ENCODE results near the gene CEBPE. TPM values are rescaled to one million over a fixed set of nuclear protein-coding genes. Genes with fewer than 3 reads are reported as not detected.

CEBPE gene
- total RNA-seq, 1 experiment from 2014 or later, result not detected

- TF ChIP-seq RAD21 (IDR thresholded peaks at IDR 0.05; ENCODE audit: low read depth) (no peak), POLR2A (IDR thresholded peaks at IDR 0.05; ENCODE audit: borderline replicate concordance, extremely low read depth, insufficient read depth, insufficient read length) (no peak), CBX3 (IDR thresholded peaks at IDR 0.05; ENCODE audit: low read depth) (no peak)
Observed at GRCh38 chr14:23168246-23168645, 49.2 kb upstream of the CEBPE start (continued).

- intact Hi-C loops (cut with micrococcal nuclease), result no loop called here
- TF ChIP-seq POLR2AphosphoS5 (IDR thresholded peaks at IDR 0.05; ENCODE audit: low read depth, low read length) (no peak), SRF (IDR thresholded peaks at IDR 0.05; ENCODE audit: low read depth) (no peak), YY1 (IDR thresholded peaks at IDR 0.05; ENCODE audit: extremely low read depth, insufficient replicate concordance, low read depth, low read length) (no peak), CEBPB (IDR thresholded peaks at IDR 0.05; ENCODE audit: low read depth) (no peak), CTCF (IDR thresholded peaks at IDR 0.05 in 2 of 3, conservative IDR thresholded peaks at IDR 0.05 in 1 of 3; ENCODE audit: borderline replicate concordance in 1 of 3, insufficient read depth in 1 of 3, low read depth in 2 of 3, low read length in 2 of 3) (no peak), SP1 (IDR thresholded peaks at IDR 0.05; ENCODE audit: low read depth) (no peak), ZFX (IDR thresholded peaks at IDR 0.05) (no peak), TCF7L2 (IDR thresholded peaks at IDR 0.05; ENCODE audit: borderline replicate concordance, extremely low read depth, insufficient read depth, insufficient read length) (no peak), ZNF274 (IDR thresholded peaks at IDR 0.05; ENCODE audit: low read depth, low read length) (no peak), MAX (IDR thresholded peaks at IDR 0.05) (no peak), ZBTB33 (IDR thresholded peaks at IDR 0.05; ENCODE audit: extremely low read depth, insufficient replicate concordance, low read length) (no peak), FOSL1 (IDR thresholded peaks at IDR 0.05; ENCODE audit: low read depth) (no peak), RAD21 (IDR thresholded peaks at IDR 0.05; ENCODE audit: low read depth) (no peak), EZH2phosphoT487 (IDR thresholded peaks at IDR 0.05; ENCODE audit: borderline replicate concordance) (no peak), JUND (IDR thresholded peaks at IDR 0.05) (no peak), EGR1 (IDR thresholded peaks at IDR 0.05; ENCODE audit: low read depth) (no peak), ATF3 (IDR thresholded peaks at IDR 0.05) (no peak), POLR2A (IDR thresholded peaks at IDR 0.05; ENCODE audit: borderline replicate concordance, extremely low read depth, insufficient read depth, insufficient read length) (no peak)
- Histone ChIP-seq H3K79me2 (ENCODE audit: insufficient read depth, low read length) (no peaks in the 10 kb centered on the region), H3K4me1 (ENCODE audit: control insufficient read depth in 1 of 2, insufficient read depth in 2 of 2, low read length in 2 of 2) (no peaks in the 10 kb centered on the region), H3K4me3 (replicated peaks in 1 of 2; ENCODE audit: low read depth in 1 of 2, low read length in 2 of 2) (no peak overlapping the region), H3K9me2 (ENCODE audit: insufficient read depth) (no peaks in the 10 kb centered on the region), H4K20me1 (ENCODE audit: insufficient read depth) (no peaks in the 10 kb centered on the region), H3K36me3 (ENCODE audit: control insufficient read depth in 1 of 2, insufficient read depth in 2 of 2, low read length in 2 of 2) (no peaks in the 10 kb centered on the region), H2AFZ (ENCODE audit: low read depth, low read length, poor library complexity, severe bottlenecking) (no peak overlapping the region), H3K9me3 (ENCODE audit: control insufficient read depth in 1 of 2, insufficient read depth in 1 of 2, low read depth in 1 of 2, low read length in 2 of 2) (no peaks in the 10 kb centered on the region), H3K9ac (ENCODE audit: low read length) (no peak overlapping the region), H3K4me2 (ENCODE audit: low read length) (no peak overlapping the region), H3K27ac (ENCODE audit: low read depth, low read length) (no peak overlapping the region), H3K27me3 (ENCODE audit: insufficient read depth, low read length) (no peaks in the 10 kb centered on the region)
- ATAC-seq (no peak), DNase-seq (ENCODE audit: low read depth, low spot score) (no peak)
- POLR2A ChIA-PET, result no interaction called here
- RAD21 ChIA-PET (ENCODE audit: low non-redundant PET in 1 of 2, low total read pairs in 2 of 2, uncharacterized antibody in 2 of 2, unreplicated experiment in 2 of 2), result no interaction called here
- BruUV-seq (replicated peaks), result no TSS peak
- CTCF ChIA-PET, result no interaction called here
Observed at GRCh38 chr14:23167116-23167847, 48.2 kb upstream of the CEBPE start.
